GM21786 (cell line): ENCODE measurements around the gene TMED7.
A peak's percentile ranks its signal among the peaks of the same experiment; 100 is the strongest.
"Not testable (repeated sequence)": the region's sequence is repeated elsewhere in the genome, so short reads cannot be mapped to it uniquely, and the experiment has no call there.

Source experiments
- ATAC-seq: cut with Tn5 transposase; IDR thresholded peaks from one replicate; pipeline ENCODE4 v1.9.1; 2021; ENCODE audit not compliant: unreplicated experiment

The TMED7 gene

GRCh38 chr5:115625579-115626444 is at the start of gene TMED7:
TMED7 (minus strand) TSS chr5:115626036; CDS start chr5:115625792, 244 bp downstream.
- peak; percentile 86 for ATAC-seq

GRCh38 chr5:115674782-115675181 is 48.9 kb upstream of the TMED7 start:
- ATAC-seq, result not testable (repeated sequence)

- no peak for ATAC-seq
Observed at GRCh38 chr5:115673596-115673995, 47.8 kb upstream of the TMED7 start.

GRCh38 chr5:115671939-115672338 is 46.1 kb upstream of the TMED7 start:
- no peak for ATAC-seq

GRCh38 chr5:115666023-115666422 is 40.2 kb upstream of the TMED7 start:
- ATAC-seq, result no peak

DNA sequence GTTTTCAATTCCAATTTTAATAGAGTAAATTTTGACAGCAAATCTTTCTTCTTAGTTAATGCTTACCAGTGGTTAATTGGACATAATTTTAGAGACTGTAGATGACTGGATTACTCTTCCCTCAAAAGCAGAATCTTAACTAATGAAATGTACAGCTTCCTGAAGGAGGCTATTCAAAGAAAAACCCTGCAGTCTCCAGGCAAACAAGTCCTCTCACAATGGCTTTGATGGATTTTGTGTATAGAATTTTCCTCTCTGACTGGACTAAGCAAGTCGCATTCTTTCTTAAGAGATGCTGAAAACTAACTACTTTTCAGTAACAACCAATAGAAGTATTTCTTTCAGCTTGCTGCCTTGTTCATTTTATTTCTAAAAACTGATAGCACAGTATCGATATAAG is 35.7 kb upstream of the TMED7 start:
- ATAC-seq, result no peak

DNA sequence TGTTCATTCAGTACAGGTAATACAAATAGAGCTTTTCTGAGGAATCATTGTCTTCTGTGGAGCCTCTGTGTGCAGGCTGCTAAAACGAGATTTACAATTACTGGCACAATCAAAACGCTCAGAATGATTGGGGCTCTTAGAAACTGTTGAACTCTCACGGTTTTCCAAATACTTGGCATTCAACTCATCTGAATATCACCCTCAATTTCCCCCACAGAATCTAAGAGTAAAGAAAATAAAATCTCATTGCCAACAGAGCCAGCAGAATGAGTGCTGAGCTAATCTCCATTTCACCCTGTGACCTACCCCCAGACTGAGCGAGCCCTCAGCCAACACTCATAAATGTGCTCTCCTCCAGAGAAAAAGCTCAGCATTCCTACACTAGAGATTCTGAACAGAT is 35.3 kb upstream of the TMED7 start:
- ATAC-seq, result no peak

DNA sequence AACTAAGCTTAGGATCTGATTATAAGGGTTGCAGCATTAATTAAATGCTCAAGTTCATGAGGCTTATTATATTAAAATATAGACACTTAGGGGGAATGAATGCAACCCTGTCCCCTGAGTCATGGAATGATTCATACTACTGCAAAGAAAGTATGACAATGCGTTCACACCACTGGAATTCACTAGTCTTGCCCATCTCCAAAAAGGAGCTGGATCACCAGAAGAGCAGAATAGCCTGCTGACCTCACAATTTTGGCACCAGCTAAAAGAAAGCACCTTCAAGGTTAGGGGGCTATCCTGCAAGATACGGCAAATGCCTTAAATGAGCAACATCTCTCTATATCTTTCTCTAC is 32.0 kb upstream of the TMED7 start:
- ATAC-seq, result no peak

GRCh38 chr5:115657125-115657880 is 31.5 kb upstream of the TMED7 start:
- ATAC-seq, result no peak

GRCh38 chr5:115656404-115656803 is 30.6 kb upstream of the TMED7 start:
- no peak for ATAC-seq

DNA sequence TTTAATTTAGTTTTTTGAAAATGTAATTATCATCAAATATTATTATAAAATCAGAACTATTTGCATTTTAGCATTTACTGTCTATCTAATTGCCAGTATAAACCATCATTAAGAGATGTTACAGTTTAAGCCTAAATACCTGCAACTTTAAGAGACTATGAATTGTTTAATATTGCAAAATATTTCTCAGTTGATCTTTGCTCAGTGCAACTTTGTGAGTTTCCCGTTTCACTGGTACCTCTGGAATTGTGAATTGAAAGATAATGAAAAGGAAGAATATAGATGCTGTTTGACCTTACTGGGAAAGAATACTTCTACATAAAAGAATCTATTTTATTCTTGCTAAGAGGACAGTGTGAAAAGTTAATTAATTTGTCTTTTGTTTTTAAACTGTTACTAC is 30.2 kb upstream of the TMED7 start:
- ATAC-seq, result no peak

- no peak for ATAC-seq
Observed at GRCh38 chr5:115649541-115649940, 23.7 kb upstream of the TMED7 start.

GRCh38 chr5:115648056-115648455 is 22.2 kb upstream of the TMED7 start:
- no peak for ATAC-seq

DNA sequence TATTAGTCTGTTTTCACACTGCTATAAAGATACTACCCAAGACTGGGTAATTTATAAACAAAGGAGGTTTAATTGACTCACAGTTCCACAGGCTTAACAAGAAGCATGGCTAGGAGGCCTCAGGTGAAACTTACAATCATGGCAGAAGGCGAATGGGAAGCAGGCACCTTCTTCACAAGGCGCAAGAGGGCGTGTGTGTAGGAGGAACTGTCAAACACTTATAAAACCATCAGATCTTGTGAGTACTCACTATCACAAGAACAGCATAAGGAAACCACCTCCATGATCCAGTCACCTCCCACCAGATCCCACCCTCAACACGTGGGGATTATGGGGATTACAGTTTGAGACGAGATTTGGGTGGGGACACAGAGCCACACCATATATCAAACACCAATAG is 19.6 kb upstream of the TMED7 start:
- not testable (repeated sequence) for ATAC-seq

DNA sequence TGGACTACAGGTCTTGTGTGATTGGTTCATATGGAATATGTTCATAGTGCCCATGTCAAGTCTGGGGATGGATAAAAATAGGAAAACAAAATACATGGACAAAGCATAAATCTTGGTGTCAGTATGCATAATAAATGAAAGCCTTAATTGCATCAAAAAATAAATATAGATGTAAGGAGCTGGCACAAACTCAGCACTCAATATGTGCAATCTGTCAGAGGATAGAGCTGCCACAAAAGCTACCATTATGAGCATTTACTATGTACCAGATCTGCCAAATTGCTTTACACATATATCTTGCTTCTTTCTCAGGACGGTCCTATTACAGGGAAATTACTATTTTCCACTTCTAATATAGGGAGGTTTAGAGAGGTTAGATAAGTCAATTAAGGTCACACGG is 18.2 kb upstream of the TMED7 start:
- no peak for ATAC-seq

GRCh38 chr5:115641948-115642347 is 16.1 kb upstream of the TMED7 start:
- ATAC-seq, result no peak

GRCh38 chr5:115640274-115640673 is 14.4 kb upstream of the TMED7 start:
- ATAC-seq, result no peak

DNA sequence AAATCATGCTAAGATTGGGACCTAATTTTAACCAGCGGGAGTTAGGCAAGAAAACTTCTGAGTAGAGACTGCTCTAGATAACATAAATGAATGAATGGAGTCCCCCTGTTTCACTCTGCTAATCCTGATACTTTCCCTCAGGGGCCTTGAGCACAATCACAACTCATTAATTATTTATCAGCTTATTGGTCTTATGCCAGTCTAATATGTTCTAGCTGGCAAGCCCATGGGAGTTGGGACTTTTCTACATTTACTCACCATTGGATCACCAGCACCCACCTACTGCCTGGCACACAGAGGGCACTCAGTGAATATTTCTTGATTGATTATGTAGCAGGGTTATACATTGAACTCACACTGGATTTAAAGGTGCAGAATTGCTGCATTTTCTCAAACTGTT is 13.5 kb upstream of the TMED7 start:
- ATAC-seq, result no peak

- ATAC-seq, result no peak
Observed at GRCh38 chr5:115637507-115637906, 11.7 kb upstream of the TMED7 start.

DNA sequence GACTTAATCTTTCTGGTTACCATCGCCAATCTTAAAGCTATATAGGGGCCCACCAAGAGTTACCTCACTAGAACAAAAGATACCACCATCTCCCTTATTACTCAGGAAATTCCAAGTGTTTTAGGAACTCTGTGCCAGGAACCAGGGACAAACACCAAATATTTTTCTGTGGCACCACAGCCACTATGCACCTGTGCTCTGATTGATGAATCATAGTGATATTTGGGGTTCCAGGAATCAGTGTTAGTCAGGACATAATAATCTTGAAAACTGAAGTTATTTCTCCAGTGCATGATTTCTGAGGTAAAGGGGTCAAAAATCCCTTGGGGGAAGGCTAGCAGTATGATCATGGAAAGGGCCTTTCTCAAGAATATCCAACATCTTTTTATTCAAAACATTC is 10.2 kb upstream of the TMED7 start:
- no peak for ATAC-seq

DNA sequence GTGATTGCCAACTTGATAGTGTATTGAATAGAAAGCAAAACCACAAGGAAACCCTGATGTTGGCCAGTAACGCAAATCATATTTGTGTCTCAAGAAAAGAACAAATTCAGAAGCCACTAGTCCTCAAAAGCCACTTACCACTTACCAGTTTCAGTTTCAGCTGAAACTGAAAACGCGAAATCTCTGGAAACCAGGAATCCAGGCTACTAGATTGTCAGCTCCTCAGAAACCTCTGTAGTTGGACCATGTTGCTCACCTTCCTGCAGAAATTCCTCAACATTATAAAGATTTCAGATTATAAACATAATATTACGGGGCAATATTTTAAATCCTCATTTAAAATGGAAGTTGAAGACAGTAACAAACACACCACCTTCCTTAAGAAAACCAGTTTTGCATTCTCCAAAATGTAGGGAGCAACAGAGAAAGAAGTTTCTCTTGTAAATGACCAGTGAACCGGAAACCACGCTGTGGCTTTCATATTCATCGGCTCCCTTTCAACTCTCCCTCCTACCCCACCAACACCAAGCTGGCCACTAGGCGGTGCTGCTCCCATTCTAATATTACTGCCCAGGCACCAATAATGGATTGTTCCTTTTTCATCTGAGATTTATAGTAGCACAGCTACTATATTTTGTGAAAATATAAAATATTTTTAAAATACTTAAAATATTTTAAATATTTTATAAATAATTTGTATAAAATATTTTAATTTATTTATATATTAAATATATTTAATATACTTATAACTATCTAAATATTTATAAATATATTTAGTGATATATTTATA is 8.7 kb upstream of the TMED7 start:
- ATAC-seq, result peak; percentile 67

GRCh38 chr5:115629903-115630302 is 4.1 kb upstream of the TMED7 start:
- no peak for ATAC-seq
